Uterus (tissue), 2 donors: ENCODE data around the gene TMEM50A.
"Not testable (repeated sequence)": the region's sequence is repeated elsewhere in the genome, so short reads cannot be mapped to it uniquely, and the experiment has no call there.

Experiments
- POLR2A ChIP-seq, 2 donors: fragments of 450-650 bp; IDR thresholded peaks; one replicate each; pipeline ENCODE4 v1.6.1; 2016; ENCODE audit warnings: antibody characterized with exemption in 2 of 2, mild to moderate bottlenecking in 1 of 2, moderate library complexity in 1 of 2
- TF ChIP-seq, protein P1 (sequence below), 4 experiments: fragments of 200-600 bp in 2 of 4; fragments of 450-650 bp in 2 of 4; sonication (generic) in 2 of 4; IDR thresholded peaks; one replicate each; pipeline ENCODE4 v1.5.1; 2016 to 2019; ENCODE audit warnings: antibody characterized with exemption in 4 of 4, mild to moderate bottlenecking in 2 of 4, moderate library complexity in 1 of 4

DNA sequence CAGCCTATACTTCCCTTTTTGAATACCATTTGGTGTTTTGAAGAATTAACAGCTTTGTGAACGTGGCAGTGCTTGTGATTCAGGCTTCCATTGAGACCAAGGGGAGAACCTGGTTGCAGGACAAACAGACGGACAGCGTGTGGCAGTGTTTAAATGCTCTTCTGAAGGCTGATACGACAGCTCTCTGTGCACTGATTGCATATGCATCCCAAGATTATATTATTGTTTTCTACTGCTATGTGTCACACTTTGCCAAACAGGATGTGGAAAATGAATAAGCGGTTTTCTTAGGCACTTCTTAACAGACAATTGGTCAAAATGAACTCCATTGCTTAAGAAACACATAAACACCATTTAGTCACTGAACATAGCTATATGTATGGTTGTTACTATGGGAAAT is 8.2 kb upstream of the TMEM50A start:
- TF ChIP-seq, protein P1, sequence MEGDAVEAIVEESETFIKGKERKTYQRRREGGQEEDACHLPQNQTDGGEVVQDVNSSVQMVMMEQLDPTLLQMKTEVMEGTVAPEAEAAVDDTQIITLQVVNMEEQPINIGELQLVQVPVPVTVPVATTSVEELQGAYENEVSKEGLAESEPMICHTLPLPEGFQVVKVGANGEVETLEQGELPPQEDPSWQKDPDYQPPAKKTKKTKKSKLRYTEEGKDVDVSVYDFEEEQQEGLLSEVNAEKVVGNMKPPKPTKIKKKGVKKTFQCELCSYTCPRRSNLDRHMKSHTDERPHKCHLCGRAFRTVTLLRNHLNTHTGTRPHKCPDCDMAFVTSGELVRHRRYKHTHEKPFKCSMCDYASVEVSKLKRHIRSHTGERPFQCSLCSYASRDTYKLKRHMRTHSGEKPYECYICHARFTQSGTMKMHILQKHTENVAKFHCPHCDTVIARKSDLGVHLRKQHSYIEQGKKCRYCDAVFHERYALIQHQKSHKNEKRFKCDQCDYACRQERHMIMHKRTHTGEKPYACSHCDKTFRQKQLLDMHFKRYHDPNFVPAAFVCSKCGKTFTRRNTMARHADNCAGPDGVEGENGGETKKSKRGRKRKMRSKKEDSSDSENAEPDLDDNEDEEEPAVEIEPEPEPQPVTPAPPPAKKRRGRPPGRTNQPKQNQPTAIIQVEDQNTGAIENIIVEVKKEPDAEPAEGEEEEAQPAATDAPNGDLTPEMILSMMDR (IDR thresholded peaks at IDR 0.05): not testable (repeated sequence)
- TF ChIP-seq POLR2A (IDR thresholded peaks at IDR 0.05): not testable (repeated sequence)
